ENCODE data around the gene ATP5F1E.

The ATP5F1E gene

DNA sequence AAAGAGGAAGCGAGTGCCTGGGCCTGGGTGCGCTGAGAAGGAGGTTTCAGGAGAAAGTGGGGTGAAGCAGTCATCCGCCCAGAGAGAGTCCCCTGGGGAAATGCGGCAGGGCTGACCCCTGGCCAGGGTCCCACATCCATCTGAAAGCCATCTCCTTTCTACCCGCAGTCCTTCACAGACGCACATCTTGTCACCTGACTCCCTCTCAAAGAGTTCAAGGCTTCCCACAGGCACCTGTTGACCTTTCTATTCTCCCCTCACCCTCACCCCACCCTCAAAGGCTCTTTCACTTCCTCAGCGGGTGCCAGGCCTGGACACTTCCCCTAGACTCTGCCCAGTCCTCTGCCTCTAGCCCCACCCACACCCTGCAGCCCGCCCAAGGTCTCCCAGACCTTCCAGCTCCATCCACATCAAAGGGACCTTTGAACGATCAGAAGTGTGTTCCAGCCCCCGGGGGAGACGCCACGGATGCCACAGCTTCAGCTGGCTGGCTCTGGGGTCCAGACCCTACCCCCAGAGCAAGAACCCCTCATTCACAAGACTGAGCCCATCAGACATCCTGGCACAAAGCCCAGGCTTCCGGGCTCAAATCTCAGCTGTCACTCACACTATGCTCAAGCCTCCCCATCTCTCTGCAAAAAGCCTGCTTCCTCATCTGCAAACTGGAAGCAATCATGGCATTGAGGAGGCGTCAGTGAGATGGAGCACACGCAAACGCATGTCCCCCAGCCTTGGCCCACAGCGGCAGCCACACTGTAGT, 27.2 kb downstream of the ATP5F1E start:
- FAIRE-seq: no peak

DNA sequence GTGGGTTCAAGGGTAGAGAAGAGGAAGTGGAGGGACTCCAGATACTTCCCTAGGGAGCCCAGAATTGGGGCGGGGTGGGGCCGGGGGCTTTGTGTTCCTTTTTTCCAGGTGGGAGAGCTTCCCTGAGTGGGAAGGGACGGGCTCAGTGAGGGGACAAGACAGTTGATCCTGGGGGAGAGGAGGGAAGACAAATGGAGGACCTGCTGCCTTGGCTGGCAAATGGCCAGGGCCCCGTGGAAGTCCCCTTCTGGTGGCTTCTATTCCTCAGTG, 27.7 kb downstream of the ATP5F1E start:
- FAIRE-seq: no peak

DNA sequence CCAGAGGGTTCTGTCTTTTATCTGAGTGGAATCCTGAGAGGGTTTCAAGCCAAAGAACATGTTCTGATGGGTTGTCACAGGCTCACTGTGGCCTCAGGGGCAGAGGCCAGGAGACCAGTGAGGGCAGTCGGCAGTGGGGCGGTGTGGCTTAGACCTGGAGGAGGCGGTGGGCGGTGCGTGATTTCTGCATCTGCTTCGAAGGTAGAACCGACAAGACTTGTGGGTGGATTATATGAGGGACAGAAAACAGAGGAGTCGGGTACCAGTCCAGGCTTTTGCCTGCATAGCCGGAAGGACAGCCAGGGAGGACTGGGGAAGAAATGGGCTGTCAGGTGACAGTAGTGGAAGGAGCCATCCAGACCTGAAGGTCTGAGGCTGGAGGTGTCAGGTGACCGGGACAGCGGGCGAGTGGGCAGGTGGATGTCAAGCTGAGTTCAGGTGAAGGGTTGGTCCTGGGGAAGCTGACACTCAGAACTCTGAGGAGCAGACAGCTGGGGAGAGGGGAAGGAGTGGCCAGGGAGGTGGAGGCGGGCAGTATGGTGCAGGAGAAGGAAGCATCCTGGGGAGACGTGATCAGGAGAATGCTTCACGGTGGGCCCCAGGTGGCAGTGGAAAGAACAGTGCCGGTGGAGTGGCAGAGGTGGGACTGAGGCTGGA, 28.2 kb downstream of the ATP5F1E start:
- no peak for FAIRE-seq

DNA sequence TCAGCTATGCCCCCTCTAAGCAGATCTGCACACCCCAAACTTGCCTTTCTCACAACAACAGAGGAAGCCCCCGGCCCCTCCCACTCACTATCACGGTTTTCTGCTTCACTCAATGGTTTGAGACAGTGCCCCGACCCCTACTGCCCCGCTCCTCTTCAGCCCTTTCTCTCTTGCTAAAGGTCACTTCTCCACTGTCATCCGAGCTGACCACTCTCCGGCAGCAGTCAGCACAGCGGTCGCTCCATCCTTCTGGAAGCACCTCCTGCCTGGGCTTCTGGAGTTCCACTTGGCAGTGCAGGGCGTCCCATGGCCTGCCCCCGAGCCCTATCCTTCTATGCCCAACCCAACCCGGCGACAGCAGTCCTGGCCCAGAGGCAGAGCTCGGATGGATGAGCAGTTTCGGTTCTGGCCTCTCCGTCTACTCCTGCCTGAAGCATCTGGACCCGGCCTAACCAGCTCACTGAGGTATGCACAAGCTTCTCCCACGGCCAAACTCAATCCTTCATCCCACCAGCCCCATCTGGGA, 29.2 kb downstream of the ATP5F1E start:
- FAIRE-seq: no peak

DNA sequence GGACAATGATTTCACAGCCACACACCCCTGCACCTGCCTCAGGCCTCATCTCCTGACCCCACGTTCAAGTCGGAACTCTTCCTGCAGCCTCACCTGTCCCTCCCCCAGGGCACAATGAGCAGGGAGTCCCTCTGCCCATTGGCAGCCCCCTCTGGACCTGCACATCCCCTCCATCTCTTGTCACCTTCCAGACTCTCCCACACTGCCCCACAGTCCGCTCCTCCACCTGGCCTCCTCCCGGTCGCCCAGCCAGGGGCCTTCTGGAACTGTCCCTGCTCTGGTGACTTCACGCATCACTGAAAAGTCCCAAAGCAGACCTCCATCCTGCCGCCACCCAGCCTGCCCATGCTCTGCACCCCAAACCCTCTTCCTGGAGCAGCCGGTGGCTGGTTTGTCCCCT, 29.7 kb downstream of the ATP5F1E start:
- FAIRE-seq: no peak

DNA sequence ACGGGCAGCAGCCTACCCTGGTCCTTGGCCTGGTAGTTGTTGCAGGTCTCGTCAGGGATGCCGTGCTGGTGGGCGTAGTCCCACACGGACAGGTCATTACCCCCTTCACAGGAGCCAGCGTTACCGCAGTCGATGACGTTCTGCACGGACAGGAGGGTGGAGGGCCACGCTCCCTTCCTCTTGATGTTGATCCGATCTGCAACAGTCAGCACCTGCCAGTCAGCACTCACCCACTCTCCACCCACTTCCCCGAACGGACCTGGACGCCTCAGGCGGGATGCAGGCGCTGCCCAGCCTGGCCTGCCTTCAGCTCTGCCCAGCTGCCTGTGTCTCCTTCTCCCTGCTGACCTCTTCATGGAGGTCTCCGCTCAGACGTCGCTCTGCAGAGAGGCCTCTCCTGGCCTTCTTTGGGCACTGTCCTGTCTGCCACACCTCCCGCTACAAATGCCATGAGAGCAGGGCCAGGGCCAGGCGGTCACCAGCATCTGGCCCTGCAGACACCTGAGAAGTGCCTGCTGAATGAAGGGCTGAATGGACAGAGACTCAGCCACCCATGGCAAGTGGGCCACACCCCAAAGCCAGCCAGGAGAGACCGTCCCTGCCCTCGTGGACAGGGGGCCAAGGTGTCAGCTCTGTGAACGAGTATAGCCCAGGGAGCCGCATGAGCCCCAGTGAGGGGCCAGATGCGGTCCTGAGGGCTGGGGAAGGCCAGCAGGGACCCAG, 30.5 kb downstream of the ATP5F1E start:
- FAIRE-seq: no peak

DNA sequence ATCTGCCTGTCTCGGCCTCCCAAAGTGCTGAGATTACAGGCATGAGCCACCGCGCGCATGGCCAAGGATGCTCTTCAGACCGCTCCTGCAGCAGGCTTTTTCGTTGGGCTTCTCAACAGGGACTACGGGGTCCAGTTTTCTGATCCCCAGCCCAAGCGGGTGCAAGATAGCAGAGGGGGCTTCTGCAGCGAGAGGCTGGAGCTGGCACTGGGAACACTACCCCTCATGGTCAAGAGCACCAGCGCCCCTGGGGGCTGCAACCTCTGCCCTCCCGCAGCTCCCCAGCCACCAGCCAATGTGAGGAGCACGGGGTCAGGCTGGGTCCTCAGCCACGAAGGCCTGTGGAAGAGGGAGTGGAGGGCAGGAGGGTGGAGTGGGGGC, 31.1 kb downstream of the ATP5F1E start:
- no peak for FAIRE-seq

DNA sequence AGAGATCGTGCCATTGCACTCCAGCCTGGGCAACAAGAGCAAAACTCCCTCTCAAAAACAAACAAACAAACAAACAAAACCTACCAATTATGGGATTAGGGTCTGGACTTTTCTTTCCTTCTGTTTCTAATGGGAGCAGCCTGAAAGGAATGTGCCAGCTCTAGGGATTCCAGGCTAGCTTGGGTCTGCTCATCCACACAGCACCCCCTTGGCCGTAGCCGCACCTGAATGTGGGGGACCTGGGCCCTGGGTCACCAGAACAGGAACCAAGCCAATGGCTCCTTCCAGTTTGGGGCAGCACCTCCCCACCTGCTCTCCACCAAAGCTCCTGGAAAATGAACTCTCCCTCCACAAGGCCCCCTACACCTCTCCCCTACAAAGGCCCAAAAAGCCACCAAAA, 31.8 kb downstream of the ATP5F1E start:
- no peak for FAIRE-seq

DNA sequence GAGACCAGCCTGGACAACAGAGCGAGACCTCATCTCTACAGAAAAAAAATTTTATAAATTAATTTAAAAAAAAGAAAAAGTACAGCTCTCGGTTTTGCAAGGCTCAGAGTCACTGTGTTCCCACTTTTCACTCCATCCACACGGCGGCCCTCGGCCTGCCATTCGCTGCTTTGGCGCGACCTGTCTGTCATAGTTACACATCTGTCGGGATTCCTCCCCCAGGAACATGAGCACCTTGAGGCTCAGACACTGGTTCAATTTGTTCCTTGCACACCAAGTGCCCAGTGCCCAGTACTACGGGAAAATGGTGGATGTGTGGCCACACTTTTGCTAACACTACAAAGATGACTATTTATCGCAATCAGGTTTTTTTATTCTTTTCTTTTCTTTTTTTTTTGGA, 33.5 kb downstream of the ATP5F1E start:
- no peak for FAIRE-seq

DNA sequence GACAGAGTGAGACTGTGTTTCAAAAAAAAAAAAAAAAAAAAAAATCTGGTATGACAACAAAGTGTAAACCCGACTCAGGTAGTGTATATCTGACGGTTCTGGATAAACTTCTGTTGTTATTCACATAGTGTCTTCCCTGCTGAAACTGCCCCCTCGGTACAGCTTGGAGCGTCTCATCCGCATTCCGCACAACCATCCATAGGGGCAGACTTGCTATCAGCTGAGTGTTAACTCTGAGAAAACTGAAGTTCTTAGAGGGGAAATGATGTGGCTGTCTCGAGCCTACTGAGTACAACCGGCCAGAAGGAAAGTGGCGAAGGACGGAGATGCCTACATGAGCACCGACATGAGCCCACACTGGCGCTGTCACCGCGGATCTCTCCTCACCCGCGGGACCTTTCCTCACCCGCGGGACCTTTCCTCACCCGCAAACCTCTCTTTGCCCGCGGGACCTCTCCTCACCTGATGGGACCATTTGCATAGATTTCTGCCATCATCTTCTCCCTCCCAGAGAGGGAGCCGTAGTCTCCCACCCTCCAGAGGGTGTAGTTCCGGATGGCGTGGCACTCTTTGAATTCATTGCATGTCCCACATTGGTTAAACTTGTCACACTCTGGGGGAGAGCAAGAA, 34.9 kb downstream of the ATP5F1E start:
- no peak for FAIRE-seq

DNA sequence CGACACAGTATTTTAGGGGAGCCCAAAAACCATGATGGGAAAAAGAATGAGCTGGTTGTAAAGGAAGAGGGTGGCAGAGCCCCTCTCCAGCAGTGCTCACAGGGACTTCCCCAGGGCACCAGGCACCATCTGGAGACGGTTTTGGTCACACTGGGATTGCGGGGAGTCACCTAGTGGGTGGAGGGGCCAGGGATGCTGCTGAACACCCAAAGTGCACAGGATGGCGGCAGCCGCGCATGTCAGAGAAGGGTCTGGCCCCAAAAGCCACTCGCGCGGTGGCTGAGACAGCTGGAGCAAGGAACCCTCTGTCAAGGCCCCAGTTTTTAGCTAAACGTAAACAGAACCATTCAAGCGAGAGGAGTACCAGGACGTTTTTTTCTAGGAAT, 35.9 kb downstream of the ATP5F1E start:
- FAIRE-seq: no peak

DNA sequence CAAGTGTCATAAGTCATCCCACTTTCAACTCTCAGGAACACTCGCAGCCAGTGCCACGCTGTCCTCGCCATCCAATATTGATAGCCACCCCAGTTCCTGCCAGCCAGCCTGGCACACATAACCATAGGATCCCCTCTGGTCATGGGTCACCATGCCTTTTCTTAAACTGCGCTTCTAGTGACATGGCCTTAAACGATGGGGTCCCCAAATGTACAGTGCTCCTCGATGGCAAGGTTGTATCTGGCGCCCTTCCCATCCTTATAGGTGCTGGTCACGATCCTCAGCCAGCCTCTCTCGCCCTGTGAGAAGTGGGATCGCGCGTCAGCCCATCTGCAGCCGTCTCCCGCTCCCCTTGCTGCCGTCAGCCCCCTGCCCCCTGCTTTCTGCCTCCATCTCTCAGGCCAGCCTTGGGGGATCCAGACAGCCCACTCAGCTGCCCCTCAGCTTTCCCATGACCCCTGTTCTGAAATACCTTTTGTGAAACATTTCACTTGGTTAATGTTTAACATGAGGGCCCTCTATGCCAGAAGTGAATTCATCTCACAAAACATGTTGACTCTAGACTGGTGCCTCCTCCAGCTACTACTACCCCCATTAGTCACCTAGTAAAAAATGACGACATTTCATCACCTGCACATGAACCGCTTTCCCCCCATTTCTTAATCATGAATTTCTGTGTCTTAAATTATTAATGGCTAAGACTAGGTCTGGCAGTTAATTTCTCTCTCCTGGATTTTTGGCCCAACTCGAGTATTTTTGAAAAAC, 36.5 kb downstream of the ATP5F1E start:
- no peak for FAIRE-seq

DNA sequence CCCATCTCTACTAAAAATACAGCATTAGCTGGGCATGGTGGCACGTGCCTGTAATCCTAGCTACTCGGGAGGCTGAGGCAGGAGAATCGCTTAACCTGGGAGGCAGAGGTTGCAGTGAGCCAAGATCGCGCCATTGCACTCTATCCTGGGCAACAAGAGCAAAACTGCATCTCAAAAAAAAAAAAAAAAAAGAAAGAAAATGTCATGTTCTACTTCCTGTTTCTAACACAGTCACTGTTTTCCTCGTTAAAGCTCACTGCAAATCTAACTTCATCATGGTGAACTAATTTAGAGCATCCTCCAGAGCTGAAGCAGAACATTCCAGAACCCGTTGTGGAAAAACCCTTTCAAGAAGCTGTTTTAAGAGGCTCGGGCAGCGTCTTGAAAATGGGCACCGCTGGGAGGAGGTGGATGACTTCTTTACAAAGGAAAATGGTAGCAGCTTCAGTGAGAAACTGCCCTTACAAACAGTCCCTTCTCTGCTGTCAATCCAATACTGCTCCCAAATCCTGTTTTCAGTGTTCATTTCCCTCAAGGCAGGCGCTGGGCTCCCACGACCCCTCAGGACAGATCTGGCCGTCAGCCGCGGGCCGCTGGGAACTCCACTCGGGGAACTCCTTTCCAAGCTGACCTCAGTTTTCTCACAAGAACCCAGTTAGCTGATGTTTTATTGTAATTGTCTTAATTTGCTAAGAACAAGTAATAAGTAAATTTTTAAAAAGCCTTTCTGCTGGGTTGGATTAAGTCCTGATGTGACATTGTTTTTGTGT, 37.6 kb downstream of the ATP5F1E start:
- no peak for FAIRE-seq

DNA sequence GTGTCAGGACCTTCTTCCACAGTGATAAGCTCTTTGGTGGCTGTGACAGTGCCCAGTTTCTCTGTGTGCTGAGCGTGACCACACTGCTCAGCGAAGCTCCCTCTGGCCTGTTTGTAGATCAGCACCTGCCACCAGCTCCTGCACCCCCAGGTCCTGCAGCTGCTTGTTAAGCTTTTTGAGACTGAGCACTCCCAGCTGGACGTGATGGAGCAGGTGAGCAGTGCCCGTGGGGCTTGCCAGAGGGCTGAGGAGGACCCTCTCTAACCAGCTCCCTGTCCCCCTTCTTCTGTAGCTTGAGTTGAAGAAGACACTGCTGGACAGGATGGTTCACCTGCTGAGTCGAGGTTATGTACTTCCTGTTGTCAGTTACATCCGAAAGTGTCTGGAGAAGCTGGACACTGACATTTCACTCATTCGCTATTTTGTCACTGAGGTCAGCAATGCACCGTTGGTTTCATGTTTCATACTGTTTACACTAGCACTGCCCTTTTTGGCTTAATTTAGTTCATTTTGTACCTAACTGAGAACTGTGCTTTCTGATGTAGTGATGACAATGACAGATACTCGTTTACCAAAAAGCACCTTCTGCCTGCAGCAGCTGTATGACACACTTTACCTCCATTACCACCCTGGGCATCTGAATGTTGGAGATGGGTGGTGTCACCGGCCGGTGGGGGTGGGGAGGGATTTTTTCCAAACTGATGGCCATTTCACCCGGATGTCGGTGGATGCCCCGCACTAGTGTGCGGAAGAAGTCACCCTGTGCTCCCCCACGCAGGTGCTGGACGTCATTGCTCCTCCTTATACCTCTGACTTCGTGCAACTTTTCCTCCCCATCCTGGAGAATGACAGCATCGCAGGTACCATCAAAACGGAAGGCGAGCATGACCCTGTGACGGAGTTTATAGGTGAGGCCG, 38.5 kb downstream of the ATP5F1E start:
- no peak for FAIRE-seq

DNA sequence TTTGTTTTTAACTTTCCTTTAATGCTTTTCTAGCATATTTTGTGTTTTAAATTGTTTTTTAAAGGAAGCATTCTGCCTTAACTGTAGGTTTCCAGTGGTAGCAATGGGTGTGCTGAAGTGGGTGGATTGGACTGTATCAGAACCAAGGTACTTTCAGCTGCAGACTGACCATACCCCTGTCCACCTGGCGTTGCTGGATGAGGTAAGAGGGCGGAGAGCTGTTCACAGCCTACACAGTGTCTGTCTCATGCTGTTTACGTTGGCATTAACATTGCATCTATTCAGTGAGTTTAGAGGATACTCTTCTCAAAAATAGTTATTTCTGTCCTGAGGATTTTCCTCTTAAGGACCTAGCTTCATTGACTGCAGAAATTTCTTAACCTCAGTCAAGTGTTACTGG, 39.2 kb downstream of the ATP5F1E start:
- no peak for FAIRE-seq

DNA sequence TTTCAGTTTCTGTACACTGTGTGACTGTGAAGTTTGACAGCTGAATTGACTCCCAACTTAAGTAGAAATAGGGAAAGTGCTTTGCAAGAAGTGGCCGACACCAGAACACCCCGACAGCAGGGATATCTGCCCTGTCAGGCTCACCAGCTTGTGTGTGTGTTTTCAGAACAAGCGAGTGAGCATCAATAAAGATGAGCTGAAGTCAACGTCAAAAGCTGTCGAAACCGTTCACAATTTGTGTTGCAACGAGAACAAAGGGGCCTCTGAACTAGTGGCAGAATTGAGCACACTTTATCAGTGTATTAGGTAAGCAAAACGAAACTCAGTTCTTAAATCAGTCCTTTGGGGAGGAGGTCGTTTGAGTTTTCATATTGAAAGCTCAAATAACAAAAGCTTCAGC, 40.4 kb downstream of the ATP5F1E start:
- no peak for FAIRE-seq

DNA sequence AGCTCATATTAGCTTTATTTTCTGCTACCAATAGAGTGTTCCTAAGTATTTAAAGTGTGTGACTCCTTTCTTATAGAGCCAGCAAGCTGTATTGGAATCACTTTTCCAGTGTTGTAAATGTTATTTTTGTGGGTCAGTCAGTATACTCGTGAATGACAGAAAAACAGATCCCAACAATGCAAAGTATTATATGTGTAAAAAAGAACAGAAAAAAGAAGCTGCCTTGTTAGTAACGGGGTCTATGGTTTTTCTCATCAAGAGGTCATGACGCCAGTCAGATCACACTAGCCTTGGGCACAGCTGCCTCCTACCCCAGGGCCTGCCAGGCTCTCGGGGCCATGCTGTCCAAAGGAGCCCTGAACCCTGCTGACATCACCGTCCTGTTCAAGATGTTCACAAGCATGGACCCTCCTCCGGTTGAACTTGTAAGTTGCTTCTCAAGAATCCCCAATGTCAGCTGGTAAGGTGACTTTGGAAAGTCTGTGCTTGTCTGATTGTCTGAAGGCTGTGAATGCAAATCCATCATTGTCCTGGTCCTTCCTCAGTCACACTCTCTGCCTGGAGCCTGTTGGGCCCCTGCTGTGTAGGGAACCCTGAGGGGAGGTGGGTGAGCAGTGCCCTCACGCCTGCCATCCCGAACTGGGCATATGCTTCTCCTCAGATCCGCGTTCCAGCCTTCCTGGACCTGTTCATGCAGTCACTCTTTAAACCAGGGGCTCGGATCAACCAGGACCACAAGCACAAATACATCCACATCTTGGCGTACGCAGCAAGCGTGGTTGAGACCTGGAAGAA, 41.3 kb downstream of the ATP5F1E start:
- FAIRE-seq: no peak

DNA sequence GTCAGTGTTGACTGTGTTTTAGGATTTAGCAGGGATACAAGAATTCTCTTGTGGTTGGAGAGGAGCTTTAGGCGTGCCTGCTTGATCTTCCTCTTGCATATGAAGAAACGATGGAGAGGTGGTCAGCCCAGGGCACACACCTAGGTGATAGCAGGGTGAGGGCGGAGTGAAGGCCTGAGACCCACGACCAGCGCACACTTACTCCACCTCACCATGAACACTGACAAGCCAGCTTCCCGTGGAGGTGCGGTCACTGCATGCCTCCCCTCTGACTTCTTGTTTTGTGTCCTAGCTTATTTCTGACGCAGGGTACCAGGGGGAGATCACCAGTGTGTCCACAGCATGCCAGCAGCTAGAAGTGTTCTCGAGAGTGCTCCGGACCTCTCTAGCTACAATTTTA, 42.9 kb downstream of the ATP5F1E start:
- no peak for FAIRE-seq

DNA sequence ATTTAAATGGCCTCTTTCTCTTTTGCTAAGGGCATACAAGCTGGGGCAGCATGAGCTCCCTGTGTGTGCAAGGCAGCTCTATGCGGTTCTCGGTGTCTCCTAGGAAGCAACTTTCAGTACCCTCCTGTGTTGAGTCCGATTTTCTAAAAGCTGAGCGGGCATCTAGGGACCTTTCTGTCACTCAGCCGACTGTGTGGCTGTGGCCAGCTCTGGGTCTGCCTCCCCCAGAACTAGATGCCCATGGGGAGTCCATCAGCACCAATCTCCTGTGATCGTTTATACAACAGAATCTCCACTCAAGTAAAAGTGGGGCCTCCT, 43.6 kb downstream of the ATP5F1E start:
- no peak for FAIRE-seq

DNA sequence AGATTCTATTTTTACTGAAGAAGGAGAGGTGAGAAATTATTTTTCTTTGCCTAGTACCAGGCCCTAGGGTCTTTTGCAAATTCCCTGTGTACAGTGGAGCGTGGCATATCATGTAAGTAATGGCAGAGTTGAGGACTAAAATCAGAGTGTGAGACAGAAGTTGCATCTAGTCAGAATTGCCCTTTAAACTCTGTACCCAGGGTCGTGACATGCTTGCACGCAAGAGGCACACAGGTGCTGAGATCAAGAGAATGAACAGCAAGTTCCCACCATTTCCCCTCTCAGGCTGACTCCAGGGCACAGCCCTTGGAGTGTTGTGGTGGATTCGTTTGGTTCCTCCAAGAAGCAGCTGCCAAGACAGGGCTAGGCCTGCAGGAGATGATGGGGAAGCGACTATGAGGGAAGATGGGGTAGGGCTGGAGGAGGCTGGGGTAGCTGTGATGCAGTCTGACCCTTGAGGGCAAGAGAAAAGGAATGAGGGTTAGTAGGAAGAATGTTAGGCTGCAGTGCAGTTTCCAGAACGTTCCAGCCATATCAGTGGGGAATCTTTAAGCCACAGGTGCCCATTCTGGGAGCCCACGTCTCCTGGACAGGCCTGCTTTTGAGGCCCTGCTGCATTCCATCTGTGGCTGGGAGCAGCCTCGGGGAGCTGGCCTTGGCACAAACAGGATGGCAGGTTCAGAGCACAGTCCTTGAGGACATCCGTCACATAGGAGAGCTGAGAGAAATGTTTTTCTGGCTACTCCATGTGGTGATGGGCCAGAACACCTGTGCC, 44.2 kb downstream of the ATP5F1E start:
- no peak for FAIRE-seq
